ENCODE measurements around the gene ATP11A.

DNA sequence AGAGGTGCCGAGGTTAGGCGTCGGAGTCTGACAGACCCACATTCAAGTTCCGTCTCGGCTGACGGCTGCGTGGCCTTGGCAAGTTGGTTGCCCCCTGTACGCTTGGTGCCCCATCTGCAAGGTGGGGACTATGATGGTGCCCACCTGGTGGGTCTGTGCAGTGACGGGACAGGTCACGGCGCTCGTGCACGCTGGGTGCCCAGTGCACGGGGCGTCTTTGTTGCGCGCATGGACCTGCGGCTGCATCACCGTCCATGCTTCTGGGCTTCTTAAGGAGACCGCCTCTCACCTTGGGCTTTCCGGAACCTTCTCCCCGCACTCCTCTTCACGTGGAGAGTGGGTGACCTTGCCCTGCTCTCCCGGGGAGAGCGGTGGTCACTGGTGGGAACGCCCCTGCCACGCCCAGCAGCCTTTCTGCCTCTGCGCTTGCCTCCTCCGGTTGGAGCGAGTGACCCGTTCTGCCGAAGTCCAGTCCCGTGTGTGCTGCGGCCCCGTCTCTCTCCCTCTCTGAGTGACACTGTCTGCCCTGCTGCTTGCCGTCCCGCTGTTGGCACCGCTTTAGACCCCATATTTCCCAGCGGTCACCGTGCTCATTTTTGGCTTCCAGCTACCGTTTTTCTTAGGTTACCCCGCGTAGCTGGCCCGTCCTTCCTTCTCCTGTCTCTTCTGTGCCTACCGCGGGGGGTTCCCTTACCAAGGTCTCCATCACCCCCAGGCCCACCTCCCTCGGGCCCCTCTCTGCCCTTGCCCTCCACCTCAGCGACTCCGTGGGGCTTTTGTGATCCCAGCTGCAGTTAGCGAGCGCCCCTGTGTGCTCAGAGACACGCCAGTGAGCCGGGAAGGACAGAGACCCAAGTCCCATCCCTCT lies 6.4 kb downstream of the ATP11A start:
- TF ChIP-seq, protein P1, sequence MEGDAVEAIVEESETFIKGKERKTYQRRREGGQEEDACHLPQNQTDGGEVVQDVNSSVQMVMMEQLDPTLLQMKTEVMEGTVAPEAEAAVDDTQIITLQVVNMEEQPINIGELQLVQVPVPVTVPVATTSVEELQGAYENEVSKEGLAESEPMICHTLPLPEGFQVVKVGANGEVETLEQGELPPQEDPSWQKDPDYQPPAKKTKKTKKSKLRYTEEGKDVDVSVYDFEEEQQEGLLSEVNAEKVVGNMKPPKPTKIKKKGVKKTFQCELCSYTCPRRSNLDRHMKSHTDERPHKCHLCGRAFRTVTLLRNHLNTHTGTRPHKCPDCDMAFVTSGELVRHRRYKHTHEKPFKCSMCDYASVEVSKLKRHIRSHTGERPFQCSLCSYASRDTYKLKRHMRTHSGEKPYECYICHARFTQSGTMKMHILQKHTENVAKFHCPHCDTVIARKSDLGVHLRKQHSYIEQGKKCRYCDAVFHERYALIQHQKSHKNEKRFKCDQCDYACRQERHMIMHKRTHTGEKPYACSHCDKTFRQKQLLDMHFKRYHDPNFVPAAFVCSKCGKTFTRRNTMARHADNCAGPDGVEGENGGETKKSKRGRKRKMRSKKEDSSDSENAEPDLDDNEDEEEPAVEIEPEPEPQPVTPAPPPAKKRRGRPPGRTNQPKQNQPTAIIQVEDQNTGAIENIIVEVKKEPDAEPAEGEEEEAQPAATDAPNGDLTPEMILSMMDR (IDR thresholded peaks at IDR 0.05), result no peak
- no peak for TF ChIP-seq POLR2A (IDR thresholded peaks at IDR 0.05)
